Cardiac septum (tissue), 1 donor: ENCODE data around the gene FHOD1. TPM values are rescaled to one million over a fixed set of nuclear protein-coding genes. Genes with fewer than 3 reads are reported as not detected.

Source experiments
- DNase-seq: peaks from one replicate; pipeline ENCODE4 v3.0.0-alpha.2; 2020; ENCODE audit warnings: low spot score
- intact Hi-C: fragments of 100-400 bp; cut with DNase I; formaldehyde crosslinking; loops from one replicate; pipeline ENCODE4 v1.14.0; 2022
- total RNA-seq: library from RNA; stranded (reverse); fragmentation: NEBNext Ultra II Directional; extraction: Animal tissue kit (Norgen Biotek cat#: 25700); gene quantifications from one replicate; pipeline ENCODE4 v1.2.1, GENCODE V29; 2021
- donor health status: DM: no; HTN: no; CAD: no.

FHOD1 gene
- total RNA-seq, 1 donor from 2014 or later = 33.4 TPM

- peak; percentile 82 for DNase-seq
- intact Hi-C loops = no loop called here
Measured at GRCh38 chr16:67216612-67217490, 30.4 kb downstream of the FHOD1 start.

- intact Hi-C loops = no loop called here
- DNase-seq = no peak
Measured at GRCh38 chr16:67215706-67216105, 31.6 kb downstream of the FHOD1 start.

GRCh38 chr16:67213197-67214019 lies 33.9 kb downstream of the FHOD1 start:
- intact Hi-C loops = no loop called here
- no peak for DNase-seq

- intact Hi-C loops = no loop called here
- no peak for DNase-seq
Measured at GRCh38 chr16:67212766-67213165, 34.5 kb downstream of the FHOD1 start.

- no peak for DNase-seq
- intact Hi-C loops = no loop called here
Measured at GRCh38 chr16:67211674-67212073, 35.6 kb downstream of the FHOD1 start.

GRCh38 chr16:67210069-67210937 lies 37.0 kb downstream of the FHOD1 start:
- intact Hi-C loops = no loop called here
- no peak for DNase-seq

- intact Hi-C loops = no loop called here
- DNase-seq = no peak
Measured at GRCh38 chr16:67209565-67209964, 37.7 kb downstream of the FHOD1 start.

- no peak for DNase-seq
- intact Hi-C loops = no loop called here
Measured at GRCh38 chr16:67208154-67208896, 39.0 kb downstream of the FHOD1 start.

- intact Hi-C loops = no loop called here
- DNase-seq = no peak
Measured at GRCh38 chr16:67207249-67208091, 39.8 kb downstream of the FHOD1 start.

GRCh38 chr16:67206838-67207248 lies 40.4 kb downstream of the FHOD1 start:
- DNase-seq = no peak
- intact Hi-C loops = no loop called here

- no peak for DNase-seq
- intact Hi-C loops = no loop called here
Measured at GRCh38 chr16:67206129-67206837, 41.0 kb downstream of the FHOD1 start.

- intact Hi-C loops = no loop called here
- DNase-seq = no peak
Measured at GRCh38 chr16:67204076-67204475, 43.2 kb downstream of the FHOD1 start.

- no peak for DNase-seq
- intact Hi-C loops = no loop called here
Measured at GRCh38 chr16:67202956-67203493, 44.3 kb downstream of the FHOD1 start.

GRCh38 chr16:67202426-67202825 lies 44.9 kb downstream of the FHOD1 start:
- intact Hi-C loops = no loop called here
- DNase-seq = no peak

- intact Hi-C loops = no loop called here
- DNase-seq = no peak
Measured at GRCh38 chr16:67201411-67202345, 45.6 kb downstream of the FHOD1 start.

- intact Hi-C loops = no loop called here
- no peak for DNase-seq
Measured at GRCh38 chr16:67200491-67200890, 46.8 kb downstream of the FHOD1 start.
